ENCODE measurements around the gene RAB40AL.

RAB40AL gene

GRCh38 chrX:102983205-102983604, 46.1 kb downstream of the RAB40AL start:
- no peak for DNase-seq

GRCh38 chrX:102985192-102985591, 48.1 kb downstream of the RAB40AL start:
- DNase-seq, result peak; percentile 35 to 43
